Activated CD4-positive, alpha-beta T cell treated with anti-CD3 and anti-CD28 coated beads, Interleukin-2, amount 50 U/mL, for 24 hours (primary cell): ENCODE results near the gene AXL.
A peak's percentile ranks its signal among the peaks of the same experiment; 100 is the strongest.
"Not testable (repeated sequence)": the region's sequence is repeated elsewhere in the genome, so short reads cannot be mapped to it uniquely, and the experiment has no call there.

Experiments used
- DNase-seq, 2 donors: peaks; one replicate each; pipeline ENCODE4 v3.0.0-alpha.2; 2020; ENCODE audit warnings: low read depth in 1 of 2, low spot score in 1 of 2

The AXL gene

DNA sequence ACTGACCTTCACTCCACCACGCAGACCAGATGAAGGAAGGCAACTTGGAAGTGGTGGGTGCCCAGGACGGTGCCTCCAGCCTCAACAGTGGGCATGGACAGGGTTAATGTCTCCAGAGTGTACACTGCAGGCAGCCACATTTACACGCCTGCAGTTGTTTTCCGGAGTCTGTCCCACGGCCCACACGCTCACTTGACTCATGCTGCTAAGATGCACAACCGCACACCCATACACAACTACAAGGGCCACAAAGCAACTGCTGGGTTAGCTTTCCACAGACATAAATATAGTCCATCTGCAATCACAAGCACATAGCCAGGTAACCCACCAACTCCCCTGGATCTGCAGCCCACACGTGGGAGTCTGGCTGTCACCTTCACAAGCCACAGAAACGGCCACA lies 12.6 kb upstream of the AXL start:
- no peak for DNase-seq

DNA sequence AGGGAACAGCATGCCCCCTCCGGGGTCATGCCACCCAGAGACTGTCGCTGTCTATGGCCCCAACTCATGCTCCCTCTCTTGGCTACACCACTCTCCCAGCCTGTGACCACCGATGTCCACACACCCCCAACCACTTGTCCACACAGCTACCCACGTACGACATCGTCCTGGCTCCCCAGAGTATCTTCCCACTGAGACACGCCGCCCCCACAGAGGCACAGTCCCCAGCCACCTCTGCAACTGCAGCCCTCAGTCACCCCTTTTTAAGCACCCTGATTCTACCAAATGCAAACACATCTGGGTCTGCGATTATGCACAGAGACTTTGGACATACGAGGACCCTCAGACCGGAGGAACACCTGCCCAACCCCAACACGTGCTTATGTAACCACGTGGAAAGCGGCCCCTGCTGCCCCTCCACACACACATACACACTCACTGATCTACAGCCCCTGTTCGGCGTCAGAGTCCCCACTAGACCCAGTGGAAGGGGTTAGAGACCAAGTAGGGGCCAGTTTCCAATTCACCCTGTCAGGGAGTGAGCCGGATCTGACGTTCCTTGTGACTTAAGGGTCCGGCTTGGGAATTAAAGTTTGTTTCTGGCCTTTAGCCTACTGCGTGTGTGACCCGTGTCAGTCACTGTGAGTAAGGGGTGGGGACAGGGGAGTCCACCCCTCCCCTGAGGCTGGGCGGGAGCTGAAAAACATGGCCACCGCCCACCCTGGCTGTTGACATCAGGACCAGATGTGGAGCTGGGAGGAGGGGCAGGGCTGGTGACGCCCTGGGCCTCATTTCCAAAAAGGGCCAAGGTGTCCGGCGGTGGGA lies 11.9 kb upstream of the AXL start:
- no peak for DNase-seq

DNA sequence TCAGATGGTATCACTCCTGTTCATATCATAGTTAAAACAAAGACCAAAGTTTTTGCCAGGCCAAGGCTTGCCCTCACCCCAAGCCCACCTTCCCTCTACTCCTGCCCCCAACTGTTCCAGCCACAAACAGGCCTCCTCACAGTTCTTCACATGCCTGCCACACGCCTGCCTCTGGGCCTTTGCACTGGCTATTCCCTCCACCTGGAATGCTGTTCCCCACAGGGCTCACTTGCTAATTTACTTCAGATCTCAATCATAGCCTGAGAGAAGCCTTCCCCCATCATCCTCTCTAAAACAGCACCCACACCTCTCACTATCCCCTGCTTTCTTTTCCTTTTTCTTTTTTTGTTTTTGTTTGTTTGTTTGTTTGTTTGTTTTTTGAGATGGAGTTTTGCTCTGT lies 4.9 kb upstream of the AXL start:
- DNase-seq = no peak

DNA sequence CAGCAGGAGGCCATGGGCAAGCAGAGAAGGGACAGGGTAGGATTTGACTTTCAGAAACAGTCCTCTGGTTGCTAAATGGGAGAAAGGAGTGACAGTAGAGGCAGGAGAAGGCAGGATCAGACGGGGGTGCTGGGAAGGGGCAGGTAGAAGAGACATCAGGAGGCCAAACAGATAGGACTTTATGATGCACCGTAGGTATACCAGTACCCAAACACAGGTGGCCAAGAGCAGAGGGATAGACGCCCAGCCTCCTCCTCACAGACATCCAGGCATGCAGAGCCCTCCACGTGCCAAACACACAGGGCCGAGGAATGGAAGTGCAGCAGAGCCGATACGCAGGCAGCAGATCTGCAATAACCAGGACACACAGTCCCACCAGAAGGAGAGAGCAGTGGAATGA lies 1.3 kb upstream of the AXL start:
- no peak for DNase-seq

DNA sequence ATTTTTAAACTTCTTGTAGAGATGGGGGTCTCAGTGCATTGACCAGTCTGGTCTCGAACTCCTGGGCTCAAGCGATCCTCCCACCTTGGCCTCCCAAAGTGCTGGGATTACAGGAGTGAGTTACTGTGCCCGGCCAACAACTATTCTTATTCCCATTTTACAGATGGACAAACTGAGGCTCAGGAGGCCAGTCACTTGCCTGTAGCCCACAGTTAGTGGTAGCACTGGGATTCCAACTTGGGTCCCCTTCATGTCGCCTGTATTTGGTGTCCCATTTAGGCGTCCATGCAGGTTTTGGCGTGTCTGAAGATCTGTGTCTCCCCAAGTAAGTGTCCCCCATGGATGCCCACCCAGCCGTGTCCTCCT lies 791 bp upstream of the AXL start:
- no peak for DNase-seq

DNA sequence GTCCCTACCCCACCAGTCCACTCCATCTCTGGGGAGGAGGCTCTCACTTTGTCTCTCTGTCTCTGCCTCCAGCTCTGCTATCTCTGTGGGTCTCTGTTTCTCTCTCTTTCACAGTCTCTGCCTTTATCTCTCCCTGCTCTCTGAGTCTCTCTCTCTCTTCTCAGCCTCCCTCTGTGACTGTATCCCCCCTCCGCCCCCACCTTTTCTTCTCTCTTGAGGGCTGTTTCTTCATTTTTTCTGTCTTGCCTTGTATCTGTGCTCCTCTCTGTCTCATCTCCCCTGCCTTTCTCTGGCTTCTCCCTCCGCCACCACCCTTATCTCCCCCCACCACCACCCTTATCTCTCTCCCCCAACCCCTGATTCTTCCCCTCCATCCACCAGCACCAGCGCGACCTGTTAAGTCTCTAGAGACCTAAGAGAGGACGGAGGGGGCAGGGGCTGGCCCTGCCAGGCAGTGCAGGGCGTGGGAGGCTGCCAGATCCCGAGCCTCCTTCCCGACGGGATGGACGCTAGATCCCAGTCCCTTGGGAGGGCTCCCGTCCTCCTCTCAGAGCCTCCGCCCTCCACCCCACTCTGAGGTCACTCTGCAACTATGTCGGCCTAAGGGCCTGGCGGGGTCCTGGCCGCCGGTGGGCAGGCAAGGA lies 1.0 kb downstream of the AXL start:
- DNase-seq = no peak

DNA sequence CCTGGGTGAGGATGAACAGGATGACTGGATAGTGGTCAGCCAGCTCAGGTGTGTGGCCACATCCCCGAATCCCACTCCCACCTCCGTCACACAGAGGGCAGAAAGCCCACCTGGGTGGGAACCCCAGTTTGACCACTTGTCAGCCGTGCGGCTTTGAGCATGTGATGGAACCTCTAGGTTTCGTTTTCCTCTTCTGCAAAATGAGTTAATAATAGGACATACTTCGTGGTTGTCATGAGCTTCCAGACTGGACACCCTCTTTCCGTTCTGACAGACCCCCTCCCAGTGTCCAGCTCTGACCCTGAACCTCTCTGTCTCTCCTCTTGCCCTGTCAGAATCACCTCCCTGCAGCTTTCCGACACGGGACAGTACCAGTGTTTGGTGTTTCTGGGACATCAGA lies 1.8 kb downstream of the AXL start:
- no peak for DNase-seq

DNA sequence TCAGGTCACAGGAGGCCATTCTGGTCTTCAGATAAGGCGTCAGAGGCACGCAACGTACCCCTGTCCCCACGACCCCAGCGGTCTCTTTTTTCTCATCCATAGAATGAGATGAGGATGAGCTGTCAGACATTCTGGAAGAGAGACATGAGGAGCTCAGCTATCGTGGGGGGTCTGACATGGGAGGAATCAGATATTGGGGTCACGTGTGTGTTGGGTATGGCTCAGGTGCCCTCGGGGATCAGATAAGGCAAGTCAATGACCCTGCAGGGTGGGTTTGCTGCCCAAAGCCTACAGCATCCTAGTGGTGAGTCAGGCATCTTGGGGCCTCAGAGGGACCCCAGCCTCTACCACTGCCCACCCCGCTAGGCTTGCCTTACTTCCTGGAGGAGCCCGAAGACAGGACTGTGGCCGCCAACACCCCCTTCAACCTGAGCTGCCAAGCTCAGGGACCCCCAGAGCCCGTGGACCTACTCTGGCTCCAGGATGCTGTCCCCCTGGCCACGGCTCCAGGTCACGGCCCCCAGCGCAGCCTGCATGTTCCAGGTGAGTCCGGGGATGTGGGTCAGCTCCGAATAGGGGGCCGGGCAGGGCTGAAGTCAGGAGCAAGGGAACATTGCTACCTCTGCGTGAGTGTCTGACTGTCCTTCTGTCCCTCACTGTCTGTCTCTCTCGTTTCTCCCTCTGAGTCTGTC lies 2.6 kb downstream of the AXL start:
- no peak for DNase-seq

DNA sequence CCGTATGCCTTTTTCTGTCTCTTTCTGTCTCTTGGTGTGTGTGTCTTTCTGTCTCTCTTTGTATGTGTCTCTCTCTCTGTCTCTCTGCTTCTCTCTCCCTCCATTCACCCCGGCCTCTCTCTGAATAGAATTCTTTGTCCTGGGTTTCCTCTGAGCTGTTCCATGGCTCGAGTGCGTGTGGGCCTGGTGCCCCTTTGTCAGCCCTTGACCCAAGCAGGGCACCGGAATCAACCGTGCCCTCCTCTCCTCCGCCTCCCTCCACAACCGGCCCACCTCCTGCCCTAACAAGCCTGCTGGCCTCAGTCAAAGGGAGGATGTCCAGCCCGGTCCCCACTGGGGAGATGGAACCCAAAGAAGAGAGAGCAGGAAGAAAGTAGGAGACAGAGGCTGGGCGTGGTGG lies 3.2 kb downstream of the AXL start:
- DNase-seq = no peak

DNA sequence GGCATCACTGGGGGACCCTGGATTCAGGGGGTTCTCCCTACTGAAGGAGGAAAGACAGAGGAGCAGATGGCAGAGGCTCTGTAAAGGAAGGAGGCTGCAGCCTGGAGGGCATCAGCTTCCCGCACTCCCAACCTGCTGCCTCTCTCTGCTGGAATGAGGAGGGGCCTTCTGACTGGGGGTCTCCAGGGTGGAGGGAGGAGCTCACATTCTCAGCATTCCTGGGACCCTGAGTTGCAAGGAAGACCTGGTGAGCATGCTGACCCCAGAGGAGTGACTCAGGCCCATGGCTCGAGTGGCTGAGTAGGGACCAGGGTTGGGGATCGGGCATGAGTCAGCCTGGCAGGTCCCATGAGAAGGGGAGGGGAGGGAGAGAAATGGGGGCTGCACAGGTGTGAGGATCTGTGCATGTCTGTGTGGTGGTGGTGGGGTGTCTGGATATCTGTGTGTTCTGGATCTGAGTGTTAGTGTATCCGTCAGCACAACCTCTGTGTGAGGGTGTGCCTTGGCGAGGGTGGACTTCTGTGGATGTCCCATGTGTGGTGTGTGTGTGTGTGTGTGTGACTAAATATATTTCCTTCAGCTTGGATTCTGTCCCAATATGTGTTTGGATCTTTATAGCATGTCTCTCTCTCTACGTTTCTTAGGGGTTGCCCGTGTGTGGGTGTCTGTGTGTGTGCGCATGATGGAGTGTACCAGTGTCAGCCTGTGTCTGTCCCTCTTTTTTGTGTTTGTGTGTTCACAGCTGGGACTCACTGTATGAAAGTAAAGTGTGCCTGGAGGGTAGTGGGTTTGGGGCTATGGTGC lies 4.6 kb downstream of the AXL start:
- DNase-seq = no peak

DNA sequence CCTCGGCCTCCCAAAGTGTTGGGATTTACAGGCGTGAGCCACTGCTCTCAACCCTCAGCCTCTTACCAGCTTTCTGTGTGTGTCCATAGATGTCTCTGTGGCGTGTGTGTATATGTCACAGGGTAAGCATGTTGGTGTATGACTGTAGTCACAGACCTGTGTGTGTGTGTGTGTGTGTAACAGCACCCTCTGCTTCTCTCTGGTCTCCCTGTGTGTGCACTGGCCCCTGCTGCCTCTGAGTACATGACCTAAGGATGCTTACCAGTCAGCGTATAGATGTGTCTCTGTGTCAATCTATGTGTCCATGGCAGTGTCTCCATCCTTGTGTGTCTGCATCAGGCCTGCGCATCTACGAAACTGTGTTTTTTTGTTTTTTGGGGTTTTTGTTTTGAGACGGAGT lies 5.6 kb downstream of the AXL start:
- no peak for DNase-seq

DNA sequence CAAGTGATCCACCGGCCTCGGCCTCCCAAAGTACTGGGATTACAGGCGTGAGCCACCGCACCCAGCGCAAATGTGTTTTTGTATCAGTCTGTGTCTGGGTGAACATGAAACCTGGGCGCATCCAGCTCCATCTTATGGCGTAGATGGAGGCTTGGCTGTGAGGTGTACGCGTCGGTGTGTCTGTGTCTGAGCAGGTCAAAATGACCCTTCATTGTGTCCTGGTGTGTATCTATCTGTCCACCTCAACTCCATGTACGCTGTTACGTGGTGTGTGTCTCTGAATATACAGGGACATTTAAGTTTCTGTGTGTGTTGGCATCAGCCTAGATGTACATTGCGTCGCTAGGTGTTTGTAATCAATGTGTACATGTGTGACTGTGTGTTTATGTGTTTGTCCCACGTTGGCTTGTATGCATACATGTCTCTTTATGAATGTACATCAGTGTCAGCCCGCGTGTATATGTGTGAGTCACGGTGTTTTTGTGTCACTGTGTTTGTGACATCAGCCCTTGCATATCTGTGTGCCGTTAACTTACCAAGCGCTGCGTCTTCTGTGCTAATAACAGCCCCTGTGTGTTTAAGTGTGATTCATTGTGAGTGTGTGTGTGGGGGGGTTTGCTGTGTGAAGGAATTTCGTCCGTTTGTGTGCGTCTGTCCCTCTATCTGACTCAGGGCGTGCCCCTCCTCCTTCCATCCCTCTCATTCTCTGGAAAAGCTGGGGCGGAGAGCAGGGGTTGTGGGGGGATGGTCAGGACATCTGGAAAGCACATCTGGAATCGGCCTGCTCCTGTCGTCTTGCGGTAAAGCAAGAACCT lies 6.4 kb downstream of the AXL start:
- peak in 1 of 2 donors; percentile 44 for DNase-seq

DNA sequence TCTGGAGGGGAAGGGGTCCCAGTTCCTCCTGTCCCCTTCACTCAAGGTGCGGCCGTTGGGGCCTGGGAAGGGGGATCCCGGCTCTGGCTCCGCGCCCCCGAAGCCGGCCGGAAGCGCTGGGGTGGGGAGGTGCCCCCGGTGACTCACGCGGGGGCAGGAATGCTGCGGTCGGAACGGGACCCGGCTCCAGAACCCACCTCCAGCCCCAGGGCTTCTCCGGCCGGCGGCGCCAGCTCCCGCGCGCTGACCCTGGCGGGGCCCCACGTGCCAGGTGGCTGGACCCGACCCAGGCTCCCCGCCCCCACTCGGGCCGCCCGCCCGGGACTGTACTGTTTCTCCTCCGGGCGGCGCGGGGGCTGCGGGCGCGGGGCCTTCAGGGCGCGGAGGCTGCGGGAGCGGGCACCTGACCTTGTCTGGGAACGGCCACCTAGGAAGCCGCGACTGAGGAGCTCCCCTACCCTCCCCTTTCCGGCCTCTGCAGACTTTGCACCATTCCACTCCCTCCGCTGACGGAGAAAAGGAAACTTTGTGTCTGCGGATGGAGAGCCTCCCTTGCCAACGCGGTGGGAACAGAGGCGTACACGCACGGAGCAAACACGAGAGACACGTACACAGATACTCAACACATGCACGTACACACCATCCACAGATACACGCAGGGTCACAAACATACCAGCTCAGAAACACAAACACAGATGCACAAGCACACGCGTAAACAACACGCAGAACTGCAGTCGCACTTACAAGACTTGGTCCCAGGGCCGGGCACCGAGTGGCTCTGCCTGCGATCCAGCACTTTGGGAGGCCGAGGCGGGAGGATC lies 7.2 kb downstream of the AXL start:
- peak in 1 of 2 donors; percentile 13 for DNase-seq

DNA sequence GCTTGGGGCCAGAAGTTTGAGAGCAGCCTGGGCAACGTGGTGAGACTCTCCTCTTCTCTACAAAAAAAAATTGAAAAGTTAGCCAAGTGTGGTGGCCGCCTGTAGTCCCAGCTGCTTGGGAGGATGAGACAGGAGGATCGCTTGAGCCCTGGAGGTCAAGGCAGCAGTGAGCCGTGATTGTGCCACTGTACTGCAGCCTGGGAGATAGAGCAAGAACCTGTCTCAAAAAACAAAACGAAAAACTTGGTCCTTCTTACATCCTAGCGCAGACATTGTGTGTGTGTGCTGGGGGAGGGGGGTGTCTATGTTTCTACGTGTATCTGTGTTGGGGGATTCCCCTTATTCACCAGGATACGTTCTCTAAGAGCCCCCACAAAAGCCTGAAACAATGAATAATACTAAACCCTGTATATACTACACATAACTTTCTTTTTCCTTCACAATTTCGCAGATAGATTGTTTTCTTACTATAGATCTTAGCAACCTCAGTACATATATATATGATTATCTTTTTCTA lies 7.9 kb downstream of the AXL start:
- no peak for DNase-seq

DNA sequence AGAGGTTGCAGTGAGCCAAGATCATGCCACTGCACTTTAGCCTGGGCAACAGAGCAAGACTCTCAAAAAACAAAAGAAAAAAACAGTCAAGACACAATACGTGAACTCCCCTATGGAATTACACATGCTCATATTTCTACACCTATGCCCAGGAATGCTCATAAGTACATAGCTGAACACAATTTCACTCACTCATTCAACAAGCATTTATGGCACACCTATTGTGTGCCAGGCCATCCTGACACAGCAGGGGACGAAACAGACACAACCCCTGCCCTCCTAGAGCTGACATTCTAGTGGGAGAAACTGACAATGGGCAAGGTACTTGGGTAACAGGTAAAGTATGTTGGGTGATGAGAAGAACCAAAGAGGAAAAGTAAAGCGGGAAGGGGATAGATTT lies 9.5 kb downstream of the AXL start:
- DNase-seq = no peak

DNA sequence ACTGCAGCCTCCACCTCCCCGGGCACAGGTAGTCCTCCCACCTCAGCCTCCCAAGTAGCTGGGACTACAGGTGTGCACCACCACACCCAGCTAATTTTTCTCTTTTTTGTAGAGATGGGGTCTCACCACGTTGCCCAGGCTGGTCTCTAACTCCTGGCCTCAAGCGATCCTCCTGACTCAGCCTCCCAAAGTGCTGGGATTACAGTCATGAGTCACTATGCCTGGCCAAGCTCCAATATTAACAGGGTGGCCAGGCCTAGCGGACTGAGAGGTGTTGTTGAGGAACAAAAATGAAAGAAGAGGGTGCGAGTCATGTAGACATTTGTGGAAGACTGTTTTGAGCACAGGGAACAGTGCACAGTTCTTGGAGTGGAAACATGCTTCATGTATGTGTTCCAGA lies 10.3 kb downstream of the AXL start:
- not testable (repeated sequence) for DNase-seq

DNA sequence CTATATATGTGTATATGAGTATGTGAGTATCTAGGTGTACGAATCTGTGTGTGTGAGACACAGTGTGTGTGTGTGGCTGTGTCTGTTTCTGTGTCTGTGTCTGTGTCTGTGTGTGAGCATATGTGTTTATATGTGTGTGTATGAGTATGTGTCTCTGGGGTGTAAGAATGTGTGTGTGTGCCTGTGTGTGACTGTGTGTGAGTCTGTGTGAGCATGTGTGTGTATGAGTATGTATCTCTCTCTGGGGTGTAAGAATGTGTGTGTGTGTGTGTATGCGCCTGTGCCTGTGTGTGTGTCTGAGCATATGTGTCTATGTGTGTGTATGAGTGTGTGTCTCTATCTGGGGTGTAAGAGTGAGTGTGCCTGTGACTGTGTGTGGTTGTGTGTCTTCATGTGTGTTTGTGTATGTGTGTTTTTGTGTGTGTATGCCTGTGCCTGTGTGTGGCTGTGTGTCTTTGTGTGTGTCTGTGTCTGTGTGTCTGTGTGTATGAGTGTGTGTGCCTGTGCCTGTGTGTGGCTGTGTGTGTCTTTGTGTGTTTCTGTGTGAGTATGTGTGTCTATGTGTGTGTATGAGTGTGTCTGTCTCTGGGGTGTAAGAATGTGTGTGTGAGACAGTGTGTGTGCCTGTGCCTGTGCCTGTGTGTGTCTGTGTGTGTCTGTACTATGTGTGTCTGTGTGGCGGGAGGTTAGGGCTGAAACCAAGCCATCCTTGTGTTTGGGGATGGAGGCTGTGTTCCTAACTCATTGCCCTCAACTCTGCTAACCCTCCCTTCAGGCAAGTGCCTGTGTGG lies 11.2 kb downstream of the AXL start:
- no peak for DNase-seq

DNA sequence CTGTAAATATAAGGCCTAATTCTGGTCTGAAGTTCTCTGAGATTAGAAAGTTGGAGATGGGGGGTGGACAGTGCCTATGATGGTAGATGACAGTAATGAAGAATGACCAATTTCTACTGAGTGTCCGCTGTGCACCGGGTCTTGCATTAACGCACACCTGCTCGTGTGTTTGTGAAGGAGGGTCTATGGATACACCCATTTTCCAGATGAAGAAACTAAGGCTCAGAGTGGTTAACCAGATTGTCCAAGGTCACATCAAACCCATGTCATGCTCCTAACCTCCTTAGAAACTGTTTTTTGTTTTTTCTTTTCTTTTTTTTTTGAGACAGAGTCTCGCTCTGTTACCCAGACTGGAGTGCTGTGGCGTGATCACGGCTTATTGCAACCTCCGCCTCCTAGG lies 13.7 kb downstream of the AXL start:
- DNase-seq = no peak

DNA sequence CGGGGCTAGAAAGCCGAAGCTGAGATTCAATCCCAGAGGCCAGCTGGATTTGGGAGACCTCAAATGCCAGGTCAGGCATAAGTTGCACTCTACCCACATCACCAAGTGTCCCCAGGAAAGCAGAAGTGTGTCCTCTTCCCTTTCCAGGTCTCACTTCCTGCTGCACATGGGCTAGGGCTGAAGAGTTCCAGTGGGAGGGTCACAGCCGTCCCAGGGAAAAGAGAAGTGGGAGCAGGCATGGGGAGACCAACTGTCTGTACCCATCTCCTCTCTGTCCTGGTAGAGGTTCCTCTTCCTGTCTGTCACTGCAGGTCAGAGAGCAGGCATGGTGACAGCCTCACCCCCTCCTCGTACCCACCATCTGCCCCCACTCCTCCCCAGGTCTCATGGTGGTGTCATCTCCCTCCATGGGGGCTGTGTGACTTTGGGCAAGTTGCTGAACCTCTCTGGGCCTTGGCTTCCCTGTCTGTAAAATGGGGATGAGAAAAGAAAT lies 14.8 kb downstream of the AXL start:
- DNase-seq = no peak
